ENCODE results near the gene C1QC.

C1QC gene

DNA sequence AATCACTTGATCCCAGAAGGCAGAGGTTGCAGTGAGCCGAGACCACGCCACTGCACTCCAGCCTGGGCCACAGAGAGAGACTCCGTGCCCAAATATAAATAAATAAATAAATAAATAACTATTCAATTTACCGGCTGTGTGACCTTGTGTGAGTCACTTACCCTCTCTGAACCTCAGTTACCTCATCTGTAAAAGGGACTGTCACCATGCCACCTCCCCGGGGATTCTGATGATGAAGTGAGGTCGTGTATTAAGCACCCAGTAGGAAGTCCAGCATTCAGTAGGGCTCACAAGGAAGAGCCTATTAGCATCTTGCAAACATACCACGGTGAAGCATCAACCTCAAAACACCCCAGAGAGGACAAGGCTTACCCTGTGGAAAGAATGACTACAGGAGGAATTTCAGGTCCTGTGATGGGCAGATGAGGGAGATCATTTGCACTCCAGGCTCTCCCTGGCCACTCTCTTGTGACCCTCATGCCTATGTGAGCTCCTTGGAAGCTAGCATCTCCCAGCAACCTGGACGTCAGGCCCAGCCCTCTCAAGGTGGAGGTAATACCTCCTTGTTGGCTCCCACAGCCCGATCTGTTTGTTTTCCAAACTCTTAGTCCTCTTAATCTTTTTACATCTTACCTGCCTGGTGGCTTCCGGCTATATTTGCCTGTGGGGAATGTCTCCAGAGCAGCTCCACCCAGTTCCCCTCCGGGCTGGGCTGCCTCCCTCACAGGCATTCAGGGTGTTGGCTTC lies 14.6 kb upstream of the C1QC start:
- peaks cover 32% of the 10 kb centered on the region for H3K4me1 Mint-ChIP-seq (ENCODE audit: low read depth)
- no peak overlapping the region for H3K4me3 Mint-ChIP-seq
- intact Hi-C loops (cut with micrococcal nuclease), result no loop called here
- peaks cover 71% of the 10 kb centered on the region for H3K27me3 Mint-ChIP-seq
- no peaks in the 10 kb centered on the region for H3K36me3 Mint-ChIP-seq (ENCODE audit: low read depth)
- no peak overlapping the region for H3K27ac Mint-ChIP-seq
- H3K9me3 Mint-ChIP-seq, result no peaks in the 10 kb centered on the region

DNA sequence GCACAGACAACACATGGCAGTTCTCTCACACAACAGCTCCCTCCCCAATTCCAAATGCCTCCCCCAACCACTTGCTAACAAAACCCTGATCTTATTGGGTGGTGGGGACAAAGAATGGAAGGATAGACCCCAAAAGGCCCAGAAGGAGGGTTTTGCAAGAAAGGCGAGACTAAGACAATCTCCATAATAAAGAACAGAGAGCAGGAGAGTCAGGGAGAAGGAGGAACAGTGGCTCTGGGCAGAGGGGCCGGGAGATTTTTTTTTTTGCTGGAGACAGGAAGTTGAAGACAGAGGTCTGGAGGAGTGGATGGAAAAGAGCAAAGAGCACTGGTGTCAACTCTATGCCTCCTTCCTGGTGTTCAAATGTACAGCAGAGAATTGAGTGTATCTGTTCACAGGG lies 13.5 kb upstream of the C1QC start:
- Mint-ChIP-seq H3K36me3 (ENCODE audit: low read depth) (no peaks in the 10 kb centered on the region), H3K4me3 (no peak overlapping the region), H3K9me3 (no peaks in the 10 kb centered on the region), H3K27me3 (peaks cover 74% of the 10 kb centered on the region), H3K27ac (no peak overlapping the region), H3K4me1 (ENCODE audit: low read depth) (peaks cover 41% of the 10 kb centered on the region)
- intact Hi-C loops (cut with micrococcal nuclease), result no loop called here

DNA sequence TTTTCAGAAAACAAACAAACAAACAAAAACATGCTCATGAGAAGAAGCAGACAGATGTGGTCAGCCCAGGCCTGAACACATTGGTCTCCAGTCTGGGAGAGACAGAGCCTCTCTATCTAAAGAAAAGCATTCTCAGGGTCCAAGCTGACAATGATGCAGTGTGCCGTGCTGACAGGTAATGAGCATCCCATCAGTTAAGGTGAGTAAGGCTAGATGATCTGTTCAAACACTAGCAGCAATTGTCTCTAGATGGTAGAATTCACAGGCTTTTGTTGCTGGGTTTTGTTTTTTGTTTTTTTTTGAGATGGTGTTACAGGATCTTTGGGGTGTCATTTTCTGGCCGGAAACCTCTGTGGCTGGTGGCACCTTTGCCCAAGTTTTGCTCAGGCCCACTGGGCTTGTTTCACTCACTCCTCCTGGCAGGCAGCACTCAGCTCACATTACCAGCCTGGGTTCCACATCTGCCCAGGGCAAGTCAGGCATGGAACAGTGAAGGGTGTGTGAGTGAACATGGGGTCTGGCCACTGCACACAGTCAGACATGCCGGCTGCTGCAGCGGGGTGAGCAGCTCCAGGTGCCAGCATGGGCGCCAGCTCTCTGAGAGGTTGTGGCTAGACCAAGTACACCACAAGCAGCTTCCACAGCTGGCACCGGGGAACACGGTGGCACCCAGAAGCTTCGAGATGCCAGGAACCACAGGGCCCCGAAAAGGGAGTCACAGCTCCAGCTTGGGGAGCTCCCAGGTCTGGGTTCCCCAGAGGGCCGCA lies 9.6 kb upstream of the C1QC start:
- peaks cover 47% of the 10 kb centered on the region for H3K27me3 Mint-ChIP-seq

DNA sequence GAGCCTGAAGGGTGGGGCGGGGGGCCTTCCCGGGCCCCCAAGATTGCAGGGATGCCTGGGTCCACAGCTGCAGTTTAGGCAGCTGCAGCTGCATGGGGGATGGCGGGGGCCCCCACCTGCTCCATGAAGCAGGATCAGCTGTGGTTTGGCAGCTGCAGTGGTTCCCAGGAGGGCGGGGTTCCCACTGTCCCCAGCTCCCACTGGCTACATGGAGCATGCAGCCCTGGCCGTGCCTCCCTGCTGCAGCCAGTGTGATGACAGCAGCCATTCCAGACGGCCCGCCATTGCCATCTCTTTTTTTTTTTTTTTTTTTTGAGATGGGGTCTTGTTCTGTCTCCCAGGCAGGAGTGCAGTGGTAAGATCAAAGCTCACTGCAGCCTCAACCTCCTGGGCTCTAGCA lies 8.0 kb upstream of the C1QC start:
- no peaks in the 10 kb centered on the region for H3K9me3 Mint-ChIP-seq
- peaks cover 43% of the 10 kb centered on the region for H3K36me3 Mint-ChIP-seq (ENCODE audit: low read depth)

More for the DNA sequence above, 9.6 kb upstream of the C1QC start:
- H3K27ac Mint-ChIP-seq, result peak overlapping the region; percentile 3
- peaks cover 27% of the 10 kb centered on the region for H3K36me3 Mint-ChIP-seq (ENCODE audit: low read depth)
- H3K9me3 Mint-ChIP-seq, result no peaks in the 10 kb centered on the region
- H3K4me3 Mint-ChIP-seq, result no peak overlapping the region
- intact Hi-C loops (cut with micrococcal nuclease), result no loop called here
- peaks cover 64% of the 10 kb centered on the region for H3K4me1 Mint-ChIP-seq (ENCODE audit: low read depth)

DNA sequence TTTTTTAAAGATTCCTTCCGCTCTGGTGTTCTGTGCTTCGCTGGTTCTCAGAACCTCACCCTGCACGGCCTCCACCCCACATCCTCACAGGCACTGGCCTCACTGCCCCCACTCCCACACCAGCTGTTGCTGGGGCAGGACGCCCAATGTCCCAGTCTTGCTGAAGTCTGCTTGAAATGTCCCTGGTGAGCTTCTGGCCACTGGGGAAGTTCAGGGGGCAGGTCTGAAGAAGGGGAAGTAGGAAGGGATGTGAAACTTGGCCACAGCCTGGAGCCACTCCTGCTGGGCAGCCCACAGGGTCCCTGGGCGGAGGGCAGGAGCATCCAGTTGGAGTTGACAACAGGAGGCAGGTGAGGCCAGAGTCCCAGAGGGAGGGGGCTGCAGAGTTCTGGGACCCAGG lies 7.1 kb upstream of the C1QC start, which contains the start of gene C1QA:
Gene C1QA, plus strand, starts transcription at position 276 of the 400 bp plus-strand sequence. CDS start 989 bp downstream, outside the sequence.
- H3K4me3 Mint-ChIP-seq, result peak within 1 kb of the TSS; percentile 79
- peaks cover 30% of the 10 kb centered on the region for H3K27me3 Mint-ChIP-seq
- peak within 1 kb of the TSS; percentile 72 for H3K27ac Mint-ChIP-seq

More for the DNA sequence above, 8.0 kb upstream of the C1QC start:
- H3K4me3 Mint-ChIP-seq, result no peak overlapping the region
- H3K27me3 Mint-ChIP-seq, result peaks cover 37% of the 10 kb centered on the region
- intact Hi-C loops (cut with micrococcal nuclease), result no loop called here
- peak overlapping the region; percentile 72 for H3K27ac Mint-ChIP-seq
- H3K4me1 Mint-ChIP-seq (ENCODE audit: low read depth), result peaks cover 58% of the 10 kb centered on the region

DNA sequence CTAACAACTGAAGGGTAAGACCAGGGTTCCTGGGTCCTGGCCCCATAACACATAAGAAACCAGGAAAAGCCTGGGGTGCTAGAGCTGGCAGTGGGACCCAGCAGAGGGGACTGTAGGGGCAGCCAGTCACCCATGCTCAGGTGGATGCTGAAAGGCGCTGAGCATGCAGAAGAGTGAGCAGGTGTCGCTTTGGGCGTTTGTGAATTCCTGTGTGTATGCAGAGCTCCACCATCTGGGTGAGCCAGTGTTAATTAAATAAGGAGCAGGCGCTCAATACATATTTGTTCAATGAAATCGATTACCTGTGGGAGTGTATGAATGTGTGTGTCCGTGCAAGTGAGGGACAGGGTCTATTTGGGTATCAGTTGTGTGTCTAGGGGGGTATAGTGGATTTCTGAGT lies 6.5 kb upstream of the C1QC start:
- peaks cover 69% of the 10 kb centered on the region for H3K4me1 Mint-ChIP-seq (ENCODE audit: low read depth)
- peaks cover 30% of the 10 kb centered on the region for H3K27me3 Mint-ChIP-seq
- H3K4me3 Mint-ChIP-seq, result peak overlapping the region; percentile 79
- intact Hi-C loops (cut with micrococcal nuclease), result no loop called here
- H3K9me3 Mint-ChIP-seq, result no peaks in the 10 kb centered on the region
- H3K27ac Mint-ChIP-seq, result peak overlapping the region; percentile 72
- H3K36me3 Mint-ChIP-seq (ENCODE audit: low read depth), result peaks cover 55% of the 10 kb centered on the region

More for the DNA sequence above, 7.1 kb upstream of the C1QC start, which contains the start of gene C1QA:
- intact Hi-C loops (cut with micrococcal nuclease), result no loop called here
- peaks cover 51% of the 10 kb centered on the region for H3K36me3 Mint-ChIP-seq (ENCODE audit: low read depth)
- H3K9me3 Mint-ChIP-seq, result no peaks in the 10 kb centered on the region
- peaks cover 64% of the 10 kb centered on the region for H3K4me1 Mint-ChIP-seq (ENCODE audit: low read depth)

DNA sequence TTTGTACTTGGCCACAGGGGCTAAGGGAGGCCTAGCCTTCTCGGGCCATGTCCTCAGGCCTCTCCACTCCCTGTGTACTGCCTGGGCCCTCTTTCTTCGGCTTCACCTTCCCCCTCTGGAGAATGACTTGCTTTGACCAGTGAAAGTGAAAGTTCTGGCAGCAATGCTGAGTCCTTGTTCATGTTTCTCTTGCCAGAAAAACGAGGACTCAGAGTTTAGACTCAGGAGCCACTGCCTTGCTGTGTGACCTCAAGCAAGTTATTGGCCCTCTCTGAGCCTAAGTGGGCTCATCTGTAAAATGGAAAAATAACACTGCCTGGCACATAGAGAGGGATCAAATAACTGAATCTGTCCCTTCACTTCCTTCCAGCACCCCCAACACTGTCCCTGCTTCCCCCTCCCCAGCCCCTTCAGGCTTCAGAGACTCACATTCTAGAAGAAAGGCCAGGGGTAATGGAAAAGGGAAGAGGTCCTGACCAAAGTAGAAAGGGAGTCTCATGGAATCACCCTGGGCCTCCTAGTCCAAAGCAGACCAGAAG lies 5.5 kb upstream of the C1QC start:
- Mint-ChIP-seq H3K27ac (peak overlapping the region; percentile 72), H3K27me3 (peaks cover 25% of the 10 kb centered on the region), H3K36me3 (ENCODE audit: low read depth) (peaks cover 55% of the 10 kb centered on the region), H3K4me1 (ENCODE audit: low read depth) (peaks cover 79% of the 10 kb centered on the region), H3K4me3 (peak overlapping the region; percentile 79), H3K9me3 (no peaks in the 10 kb centered on the region)
- intact Hi-C loops (cut with micrococcal nuclease), result no loop called here

DNA sequence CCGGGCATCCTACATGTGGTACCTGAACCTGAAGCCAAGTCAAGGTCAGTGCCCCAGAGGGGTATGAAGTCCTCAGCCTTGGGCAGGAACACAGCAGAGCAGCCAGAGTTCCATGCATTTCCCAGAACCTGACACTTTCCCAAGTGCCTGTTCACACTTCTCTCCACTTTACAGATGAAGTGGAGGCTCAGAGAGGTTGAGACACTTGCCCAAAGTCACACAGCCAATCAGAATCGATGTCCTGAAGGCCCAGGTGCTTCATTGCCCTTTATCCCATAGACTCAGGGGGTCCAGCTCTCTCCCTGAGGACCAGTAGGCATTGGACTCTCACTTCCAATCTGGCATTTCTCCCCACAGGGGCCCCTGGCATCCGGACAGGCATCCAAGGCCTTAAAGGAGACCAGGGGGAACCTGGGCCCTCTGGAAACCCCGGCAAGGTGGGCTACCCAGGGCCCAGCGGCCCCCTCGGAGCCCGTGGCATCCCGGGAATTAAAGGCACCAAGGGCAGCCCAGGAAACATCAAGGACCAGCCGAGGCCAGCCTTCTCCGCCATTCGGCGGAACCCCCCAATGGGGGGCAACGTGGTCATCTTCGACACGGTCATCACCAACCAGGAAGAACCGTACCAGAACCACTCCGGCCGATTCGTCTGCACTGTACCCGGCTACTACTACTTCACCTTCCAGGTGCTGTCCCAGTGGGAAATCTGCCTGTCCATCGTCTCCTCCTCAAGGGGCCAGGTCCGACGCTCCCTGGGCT lies 4.8 kb upstream of the C1QC start:
- intact Hi-C loops (cut with micrococcal nuclease), result no loop called here
- Mint-ChIP-seq H3K4me3 (peak overlapping the region; percentile 79), H3K27ac (peak overlapping the region; percentile 72), H3K27me3 (peaks cover 19% of the 10 kb centered on the region), H3K4me1 (ENCODE audit: low read depth) (peaks cover 82% of the 10 kb centered on the region), H3K9me3 (no peaks in the 10 kb centered on the region), H3K36me3 (ENCODE audit: low read depth) (peaks cover 61% of the 10 kb centered on the region)

DNA sequence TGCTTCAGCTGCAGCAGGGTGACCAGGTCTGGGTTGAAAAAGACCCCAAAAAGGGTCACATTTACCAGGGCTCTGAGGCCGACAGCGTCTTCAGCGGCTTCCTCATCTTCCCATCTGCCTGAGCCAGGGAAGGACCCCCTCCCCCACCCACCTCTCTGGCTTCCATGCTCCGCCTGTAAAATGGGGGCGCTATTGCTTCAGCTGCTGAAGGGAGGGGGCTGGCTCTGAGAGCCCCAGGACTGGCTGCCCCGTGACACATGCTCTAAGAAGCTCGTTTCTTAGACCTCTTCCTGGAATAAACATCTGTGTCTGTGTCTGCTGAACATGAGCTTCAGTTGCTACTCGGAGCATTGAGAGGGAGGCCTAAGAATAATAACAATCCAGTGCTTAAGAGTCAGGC lies 4.1 kb upstream of the C1QC start:
- H3K27ac Mint-ChIP-seq, result peak overlapping the region; percentile 52
- H3K9me3 Mint-ChIP-seq, result no peaks in the 10 kb centered on the region
- H3K36me3 Mint-ChIP-seq (ENCODE audit: low read depth), result peaks cover 67% of the 10 kb centered on the region
- intact Hi-C loops (cut with micrococcal nuclease), result no loop called here
- peak overlapping the region; percentile 79 for H3K4me3 Mint-ChIP-seq
- H3K4me1 Mint-ChIP-seq (ENCODE audit: low read depth), result peaks cover 82% of the 10 kb centered on the region
- H3K27me3 Mint-ChIP-seq, result peaks cover 15% of the 10 kb centered on the region

DNA sequence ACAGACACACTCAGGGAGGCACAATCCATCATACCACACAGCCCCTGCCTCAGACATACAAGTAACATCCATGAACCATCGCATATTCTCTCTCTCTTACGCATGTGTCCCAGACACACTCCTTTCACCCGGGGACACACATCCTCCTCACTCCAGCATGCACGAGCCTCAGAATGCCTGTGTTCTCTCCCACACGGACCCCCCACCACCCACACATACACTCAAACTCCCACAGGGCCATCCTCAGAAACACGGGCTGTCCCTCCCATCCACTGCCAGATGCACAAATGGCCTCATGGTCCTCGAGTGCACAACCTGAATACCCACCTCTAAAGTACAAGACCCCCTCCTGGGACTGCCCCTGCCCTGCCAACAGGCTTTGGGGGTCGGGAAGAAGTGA lies 2.2 kb upstream of the C1QC start:
- H3K4me1 Mint-ChIP-seq (ENCODE audit: low read depth), result peaks cover 87% of the 10 kb centered on the region
- H3K27ac Mint-ChIP-seq, result peak overlapping the region; percentile 25
- peaks cover 86% of the 10 kb centered on the region for H3K36me3 Mint-ChIP-seq (ENCODE audit: low read depth)
- H3K27me3 Mint-ChIP-seq, result peaks cover 10% of the 10 kb centered on the region
- intact Hi-C loops (cut with micrococcal nuclease), result loop anchor here (5.0 kb wide), 1 partner anchor 99 kb away; no protein-coding TSS in a partner anchor
- no peak overlapping the region for H3K4me3 Mint-ChIP-seq
- H3K9me3 Mint-ChIP-seq, result no peaks in the 10 kb centered on the region

DNA sequence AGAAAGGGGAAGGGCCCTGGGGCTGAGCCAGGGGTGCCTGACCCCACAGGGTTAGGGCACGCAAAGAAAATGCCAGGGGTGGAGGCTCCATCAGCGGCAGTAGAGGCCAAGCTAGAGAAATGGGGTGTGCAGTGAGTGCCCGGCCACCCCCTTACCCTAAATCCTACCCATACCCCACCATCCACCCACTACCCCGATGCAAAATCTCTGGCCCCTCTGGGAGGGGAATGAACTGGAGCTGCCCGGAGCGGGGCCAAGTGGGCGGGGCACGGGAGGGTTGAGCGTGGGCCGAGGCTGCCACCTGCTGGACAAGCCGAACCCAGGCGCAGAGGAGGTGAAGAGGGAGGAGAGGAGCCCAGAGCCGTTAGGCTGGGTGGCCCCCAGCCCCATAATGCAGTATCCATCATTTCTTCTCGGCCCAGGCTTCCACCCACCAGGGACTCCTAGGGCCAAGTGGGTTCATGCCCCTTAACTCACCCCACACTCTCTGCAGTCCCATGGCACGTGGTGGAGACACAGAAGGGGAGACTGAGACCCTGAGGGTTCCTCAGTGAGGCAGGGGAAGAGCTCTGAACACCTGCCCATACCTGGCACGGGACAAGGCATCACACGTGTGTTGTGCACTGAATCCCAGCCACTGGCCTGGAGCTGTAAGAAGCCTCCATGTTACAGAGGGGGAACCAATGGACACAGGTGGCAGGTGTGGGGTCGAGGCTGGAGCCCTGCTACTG lies 1.4 kb upstream of the C1QC start:
- peaks cover 10% of the 10 kb centered on the region for H3K27me3 Mint-ChIP-seq
- peaks cover 85% of the 10 kb centered on the region for H3K4me1 Mint-ChIP-seq (ENCODE audit: low read depth)
- H3K4me3 Mint-ChIP-seq, result peak overlapping the region; percentile 4
- peaks cover 85% of the 10 kb centered on the region for H3K36me3 Mint-ChIP-seq (ENCODE audit: low read depth)
- H3K9me3 Mint-ChIP-seq, result no peaks in the 10 kb centered on the region
- H3K27ac Mint-ChIP-seq, result peak overlapping the region; percentile 85
- intact Hi-C loops (cut with micrococcal nuclease), result loop anchor here (1.0 to 5.0 kb wide), 2 partner anchors 100 to 222 kb away; no protein-coding TSS in a partner anchor

DNA sequence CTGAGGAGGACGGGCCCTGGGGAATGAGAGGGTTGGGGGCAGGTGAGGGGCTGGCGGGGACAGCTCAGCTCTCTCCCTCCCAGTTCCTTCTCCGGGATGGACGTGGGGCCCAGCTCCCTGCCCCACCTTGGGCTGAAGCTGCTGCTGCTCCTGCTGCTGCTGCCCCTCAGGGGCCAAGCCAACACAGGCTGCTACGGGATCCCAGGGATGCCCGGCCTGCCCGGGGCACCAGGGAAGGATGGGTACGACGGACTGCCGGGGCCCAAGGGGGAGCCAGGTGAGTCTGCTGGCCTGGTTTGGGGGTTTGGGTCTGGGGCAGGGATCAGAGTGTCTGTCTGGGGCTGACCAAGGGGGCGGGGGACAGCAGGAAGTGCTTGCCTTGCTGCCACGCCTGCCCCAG lies 495 bp downstream of the C1QC start:
- Mint-ChIP-seq H3K27ac (peak overlapping the region; percentile 85), H3K4me3 (peak overlapping the region; percentile 77), H3K4me1 (ENCODE audit: low read depth) (peaks cover 76% of the 10 kb centered on the region), H3K27me3 (peaks cover 10% of the 10 kb centered on the region), H3K36me3 (ENCODE audit: low read depth) (peaks cover 85% of the 10 kb centered on the region), H3K9me3 (no peaks in the 10 kb centered on the region)
- intact Hi-C loops (cut with micrococcal nuclease), result loop anchor here (5.0 kb wide), 1 partner anchor 102 kb away; no protein-coding TSS in a partner anchor

DNA sequence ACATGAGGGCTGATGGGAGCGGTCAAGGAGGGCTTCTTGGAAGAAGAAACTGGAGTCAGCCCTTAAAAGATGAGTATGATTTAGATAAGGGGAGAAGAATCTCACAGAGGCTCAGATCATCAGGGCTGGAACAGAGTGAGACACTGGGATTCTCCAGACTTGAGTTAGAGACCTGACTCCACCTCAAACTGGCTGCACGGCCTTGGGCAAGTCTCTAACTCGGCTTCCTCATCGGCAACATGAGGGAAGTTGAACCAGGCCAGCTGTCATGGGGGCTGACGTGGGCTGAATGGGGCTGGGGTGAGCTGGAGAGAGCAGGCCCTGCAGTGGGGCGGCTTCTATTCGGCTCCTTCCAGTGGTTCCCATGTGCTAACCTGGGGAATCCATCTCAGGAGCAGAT lies 2.5 kb downstream of the C1QC start:
- peak overlapping the region; percentile 85 for H3K27ac Mint-ChIP-seq
- no peaks in the 10 kb centered on the region for H3K9me3 Mint-ChIP-seq
- peak overlapping the region; percentile 77 for H3K4me3 Mint-ChIP-seq
- H3K36me3 Mint-ChIP-seq (ENCODE audit: low read depth), result peaks cover 76% of the 10 kb centered on the region
- H3K27me3 Mint-ChIP-seq, result peaks cover 6% of the 10 kb centered on the region
- peaks cover 81% of the 10 kb centered on the region for H3K4me1 Mint-ChIP-seq (ENCODE audit: low read depth)
- intact Hi-C loops (cut with micrococcal nuclease), result no loop called here
